ENCODE data around the gene GZMM.
"Not testable (repeated sequence)": the region's sequence is repeated elsewhere in the genome, so short reads cannot be mapped to it uniquely, and the experiment has no call there.

The GZMM gene

DNA sequence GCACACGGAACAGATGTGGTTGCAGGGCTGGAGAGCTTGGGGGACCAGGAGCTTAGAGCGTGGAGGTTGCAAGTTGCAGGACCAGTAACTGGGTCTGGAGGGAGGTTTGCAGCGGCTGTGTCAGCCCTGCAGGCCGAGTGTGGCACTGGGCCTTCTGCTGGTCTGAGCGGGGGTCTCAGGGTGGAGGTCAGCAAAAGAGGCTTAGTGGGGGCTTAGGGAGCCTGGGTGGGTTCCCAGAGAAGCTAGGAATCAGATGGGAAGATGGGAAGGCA, 40.1 kb downstream of the GZMM start:
- DNase-seq = no peak

- peak; percentile 66 for DNase-seq
Measured at GRCh38 chr19:584240-585001, 40.6 kb downstream of the GZMM start.

- DNase-seq = not testable (repeated sequence)
Measured at GRCh38 chr19:585146-585545, 41.3 kb downstream of the GZMM start.

DNA sequence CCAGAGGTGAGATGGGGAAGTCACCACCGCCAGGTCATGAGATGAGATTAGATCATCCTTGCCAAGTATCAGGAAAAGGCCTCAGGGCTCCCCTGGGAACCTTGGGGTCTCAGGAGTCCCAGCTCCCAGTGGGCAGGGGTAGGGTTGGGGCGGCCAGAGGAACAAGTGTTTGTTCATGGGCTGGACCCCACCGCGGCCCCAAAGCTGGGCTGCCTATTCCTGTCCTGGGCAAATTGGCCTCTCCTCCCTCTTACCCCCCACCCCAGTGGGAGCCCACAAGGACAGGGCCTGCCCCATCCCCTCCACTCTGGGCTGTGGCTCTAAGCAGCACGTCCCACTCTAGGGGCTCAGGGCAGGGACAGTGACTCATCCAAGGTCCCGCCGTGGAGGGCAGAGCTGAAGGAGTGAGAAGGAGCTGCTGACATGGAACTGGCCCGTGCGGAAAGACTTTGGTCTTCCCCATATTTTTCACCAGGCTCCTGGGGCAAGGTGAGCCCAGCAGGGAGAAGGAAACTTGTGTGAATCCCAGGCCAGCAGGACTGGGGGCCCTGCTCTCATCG, 41.8 kb downstream of the GZMM start:
- no peak for DNase-seq

GRCh38 chr19:588093-588740, 44.4 kb downstream of the GZMM start:
- peak; percentile 53 for DNase-seq

- no peak for DNase-seq
Measured at GRCh38 chr19:588741-589692, 45.2 kb downstream of the GZMM start.

DNA sequence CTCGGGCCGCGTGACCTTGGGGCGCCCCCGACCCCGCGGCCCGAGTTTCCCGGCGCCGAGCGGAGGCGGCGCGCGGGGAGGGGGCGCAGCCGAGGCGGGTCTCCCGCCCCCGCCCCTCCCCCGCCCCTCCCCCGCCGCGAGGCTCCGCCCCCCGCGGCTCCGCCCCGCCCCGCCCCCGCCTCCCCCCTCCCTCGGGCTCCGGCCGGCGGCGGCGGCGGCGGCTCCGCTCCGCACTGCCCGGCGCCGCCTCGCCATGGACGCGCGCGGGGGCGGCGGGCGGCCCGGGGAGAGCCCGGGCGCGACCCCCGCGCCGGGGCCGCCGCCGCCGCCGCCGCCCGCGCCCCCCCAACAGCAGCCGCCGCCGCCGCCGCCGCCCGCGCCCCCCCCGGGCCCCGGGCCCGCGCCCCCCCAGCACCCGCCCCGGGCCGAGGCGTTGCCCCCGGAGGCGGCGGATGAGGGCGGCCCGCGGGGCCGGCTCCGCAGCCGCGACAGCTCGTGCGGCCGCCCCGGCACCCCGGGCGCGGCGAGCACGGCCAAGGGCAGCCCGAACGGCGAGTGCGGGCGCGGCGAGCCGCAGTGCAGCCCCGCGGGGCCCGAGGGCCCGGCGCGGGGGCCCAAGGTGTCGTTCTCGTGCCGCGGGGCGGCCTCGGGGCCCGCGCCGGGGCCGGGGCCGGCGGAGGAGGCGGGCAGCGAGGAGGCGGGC, 46.0 kb downstream of the GZMM start, which contains the start of gene HCN2:
Gene HCN2 (plus strand): TSS at position 189 of the 703 bp plus-strand sequence. CDS start 65 bp downstream, at position 254.
- no peak for DNase-seq

DNA sequence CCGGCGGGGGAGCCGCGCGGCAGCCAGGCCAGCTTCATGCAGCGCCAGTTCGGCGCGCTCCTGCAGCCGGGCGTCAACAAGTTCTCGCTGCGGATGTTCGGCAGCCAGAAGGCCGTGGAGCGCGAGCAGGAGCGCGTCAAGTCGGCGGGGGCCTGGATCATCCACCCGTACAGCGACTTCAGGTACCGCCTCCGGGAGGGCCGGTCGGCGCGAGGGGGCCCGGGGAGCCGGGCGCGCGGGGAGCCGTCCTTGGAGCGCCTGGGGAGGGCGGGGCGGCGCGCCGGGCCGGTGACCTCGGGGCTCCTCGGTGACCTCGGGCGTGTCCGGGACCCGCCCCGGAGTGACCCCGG, 46.5 kb downstream of the GZMM start:
- DNase-seq = no peak

- DNase-seq = no peak
Measured at GRCh38 chr19:590750-591098, 46.9 kb downstream of the GZMM start.

DNA sequence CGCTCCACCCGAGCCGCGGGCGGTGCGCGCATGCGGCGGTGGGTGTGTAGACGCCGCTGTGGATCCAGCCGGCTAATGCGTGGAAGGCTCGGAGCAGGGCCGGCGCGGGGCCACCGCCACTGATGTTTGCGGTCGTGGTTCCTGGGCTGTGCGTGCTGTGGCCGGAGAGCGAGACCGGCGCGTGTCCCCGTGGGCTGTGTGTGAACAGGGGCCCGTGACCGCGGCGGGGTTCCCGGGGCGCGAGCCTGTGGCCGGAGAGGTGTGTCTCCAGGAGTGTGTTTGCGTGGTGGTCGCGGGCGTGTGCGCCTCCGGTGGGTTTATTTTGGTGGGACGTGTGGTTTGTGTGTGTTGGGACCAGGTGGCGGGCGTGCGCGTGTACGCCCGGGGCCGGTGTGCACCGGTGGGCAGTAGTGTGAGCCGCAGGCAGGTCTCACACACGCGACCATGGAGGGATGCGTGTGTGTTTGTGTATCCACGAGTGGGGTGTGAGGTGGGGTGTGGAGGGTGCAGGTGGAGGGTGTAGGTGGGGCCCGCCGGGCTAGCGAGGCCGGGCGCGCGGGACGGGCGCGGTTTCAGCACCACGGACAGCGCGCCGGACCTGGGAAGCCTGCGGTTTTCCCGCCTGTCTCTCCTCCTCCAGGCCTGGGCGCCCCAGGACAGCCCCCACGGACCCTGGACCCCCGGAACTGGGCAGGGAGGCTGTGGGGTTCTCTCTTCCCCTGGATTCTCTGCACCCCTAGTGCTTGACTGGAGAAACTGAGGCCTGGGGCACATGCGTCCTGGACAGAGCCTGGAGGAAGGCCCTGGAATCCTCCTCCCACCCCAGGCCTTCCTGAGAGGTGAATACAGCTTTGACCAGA, 47.5 kb downstream of the GZMM start:
- DNase-seq = no peak

DNA sequence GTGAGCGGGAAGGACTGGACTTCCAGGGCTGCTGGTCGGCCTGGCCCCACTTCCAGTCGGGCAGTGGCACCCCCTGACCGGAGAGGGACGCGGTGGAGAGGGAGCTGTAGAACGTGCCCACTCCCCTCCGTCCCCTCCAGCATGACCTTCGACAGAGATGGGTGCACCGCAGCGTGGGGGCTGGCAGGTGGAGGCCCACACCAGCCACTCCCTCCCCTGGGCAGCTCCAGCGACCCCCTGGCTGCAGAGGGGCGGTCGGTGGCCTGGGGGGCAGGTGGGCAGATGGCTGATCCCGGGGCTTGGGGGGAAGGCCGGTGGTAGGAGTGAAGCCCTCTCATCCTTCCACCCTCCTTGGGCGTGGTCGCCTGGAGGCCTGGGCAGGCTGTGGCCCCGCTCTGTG, 48.2 kb downstream of the GZMM start:
- DNase-seq = no peak

DNA sequence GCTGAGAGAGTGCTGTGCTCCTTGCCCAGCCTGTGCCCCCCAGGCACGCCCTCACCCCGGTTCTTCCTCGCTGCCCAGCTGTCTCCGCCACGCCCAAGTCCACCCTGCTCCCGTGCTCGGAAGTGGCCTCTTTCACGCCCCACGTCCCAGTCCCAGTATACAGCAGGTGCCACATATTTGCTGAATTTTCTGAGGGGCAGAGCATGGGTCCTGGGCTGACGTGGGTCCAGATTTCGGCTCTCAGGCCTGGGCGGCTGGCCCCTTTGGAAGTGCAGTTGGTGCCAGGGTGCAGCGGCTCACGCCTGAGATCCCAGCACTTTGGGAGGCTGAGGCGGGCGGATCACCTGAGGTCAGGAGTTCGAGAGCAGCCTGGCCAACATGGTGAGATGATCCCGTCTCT, 49.2 kb downstream of the GZMM start:
- DNase-seq = no peak

DNA sequence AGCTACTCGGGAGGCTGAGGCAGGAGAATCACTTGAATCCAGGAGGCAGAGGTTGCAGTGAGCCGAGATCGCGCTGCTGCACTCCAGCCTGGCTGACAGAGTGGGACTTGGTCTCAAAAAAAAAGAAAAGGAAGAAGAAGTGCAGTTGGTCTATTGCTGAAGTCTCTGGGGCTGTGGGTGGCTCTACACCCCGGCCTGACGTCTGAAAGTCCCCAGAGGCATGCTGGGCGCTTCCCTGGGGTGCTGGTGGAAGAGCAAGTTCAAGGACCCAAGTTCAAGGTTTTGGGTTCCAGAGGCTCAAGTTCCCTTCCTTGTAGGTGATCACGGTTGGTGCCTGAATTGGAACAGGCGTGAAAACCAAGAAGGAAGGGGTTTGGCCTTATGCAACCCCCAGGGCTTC, 49.7 kb downstream of the GZMM start:
- no peak for DNase-seq

DNA sequence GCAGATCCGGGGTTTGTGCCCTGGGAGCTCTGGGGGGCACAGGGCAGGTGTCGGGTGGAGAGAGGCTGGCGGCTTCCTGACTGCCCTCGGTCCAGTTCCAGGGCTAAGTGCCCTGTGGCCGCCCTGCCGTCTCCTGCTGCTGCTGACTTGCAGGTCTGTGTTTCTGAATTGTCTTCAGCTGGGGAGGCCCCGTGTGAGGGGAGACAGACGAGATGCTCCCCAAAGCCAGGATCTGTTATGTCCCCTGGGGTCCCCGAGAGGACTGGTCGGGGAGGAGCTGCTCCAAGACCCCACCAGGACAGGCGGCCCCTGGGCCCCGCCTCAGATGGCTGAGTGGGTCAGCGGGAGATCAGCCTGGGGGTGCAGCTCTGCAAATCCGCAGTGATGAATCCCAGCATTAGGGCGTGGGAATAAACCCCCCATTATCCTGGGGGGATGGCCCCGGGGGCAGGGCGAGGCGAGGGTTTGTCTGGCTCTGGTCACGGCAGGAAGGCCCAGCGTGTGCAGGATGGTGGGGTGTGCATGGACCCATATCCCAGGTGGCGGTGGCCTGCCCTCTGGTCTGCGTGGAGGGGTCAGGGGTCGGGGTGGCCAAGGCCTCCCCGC, 50.5 kb downstream of the GZMM start:
- DNase-seq = no peak

- no peak for DNase-seq
Measured at GRCh38 chr19:595326-596262, 51.7 kb downstream of the GZMM start.

DNA sequence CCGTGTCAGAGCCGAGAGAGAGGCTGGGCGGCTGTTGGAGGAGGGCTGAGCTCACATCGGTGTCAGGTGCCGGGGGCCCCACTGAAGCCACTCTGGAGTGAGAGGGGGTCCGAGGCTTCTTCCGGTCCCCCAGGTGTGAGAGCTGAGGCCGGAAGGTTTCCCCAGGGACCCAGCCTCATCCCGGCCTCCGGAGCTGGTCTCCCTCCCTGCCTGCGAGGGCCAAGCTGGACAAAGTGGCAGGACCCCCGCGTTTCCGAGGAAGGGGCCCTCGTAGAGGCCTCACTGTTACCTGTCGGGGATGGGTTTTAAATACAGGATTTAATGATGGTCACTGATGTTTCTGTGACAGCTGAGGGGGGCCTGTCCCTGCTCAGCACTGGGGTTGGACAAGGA, 52.4 kb downstream of the GZMM start:
- DNase-seq = no peak

- no peak for DNase-seq
Measured at GRCh38 chr19:597406-598315, 53.8 kb downstream of the GZMM start.

All from activated CD4-positive, CD25-positive, alpha-beta regulatory T cell treated with anti-CD3 and anti-CD28 coated beads, Interleukin-2, amount 50 U/mL, for 72 hours (primary cell).